HepG2 (cell line): ENCODE data around the gene NOTUM. TPM values are rescaled to one million over a fixed set of nuclear protein-coding genes. Genes with fewer than 3 reads are reported as not detected.

ENCODE experiments used
- BRCA1 ChIP-seq: sonication (generic); formaldehyde crosslinking; IDR thresholded peaks from 2 replicates; pipeline ENCODE4 v1.4.0; 2020; ENCODE audit warnings: missing genetic modification reagents
- NCOR1 ChIP-seq: fragments of 200-600 bp; sonication (generic); IDR thresholded peaks from 2 replicates; pipeline ENCODE4 v1.7.0; 2017; ENCODE audit warnings: antibody characterized with exemption, low read length, borderline replicate concordance
- TGIF2 ChIP-seq: IDR thresholded peaks from 2 replicates; pipeline ENCODE4 v1.6.1; 2016; ENCODE audit warnings: control low read depth, missing compliant biosample characterization
- THAP9 ChIP-seq: sonication (generic); formaldehyde crosslinking; IDR thresholded peaks from 2 replicates; pipeline ENCODE4; 2020; ENCODE audit warnings: missing genetic modification reagents, mild to moderate bottlenecking, borderline replicate concordance
- ZBTB7A ChIP-seq: sonication (generic); formaldehyde crosslinking; IDR thresholded peaks from 2 replicates; pipeline ENCODE4 v1.8.0; 2022; ENCODE audit warnings: mild to moderate bottlenecking, missing genetic modification reagents
- ZBTB8A ChIP-seq: sonication (generic); formaldehyde crosslinking; IDR thresholded peaks from 2 replicates; pipeline ENCODE4 v1.4.0; 2020; ENCODE audit warnings: mild to moderate bottlenecking, low read depth, missing genetic modification reagents, borderline replicate concordance
- ZFP91 ChIP-seq: sonication (generic); formaldehyde crosslinking; IDR thresholded peaks from 2 replicates; pipeline ENCODE4 v1.9.0; 2022; ENCODE audit warnings: missing genetic modification reagents, mild to moderate bottlenecking, borderline replicate concordance
- ZNF256 ChIP-seq: sonication (generic); formaldehyde crosslinking; conservative IDR thresholded peaks from 2 replicates; pipeline ENCODE4 v1.4.0; 2020; ENCODE audit warnings: missing genetic modification reagents
- ZNF30 ChIP-seq: sonication (generic); formaldehyde crosslinking; IDR thresholded peaks from 2 replicates; pipeline ENCODE4 v1.5.0; 2020; ENCODE audit warnings: mild to moderate bottlenecking, missing genetic modification reagents
- ZNF34 ChIP-seq: sonication (generic); formaldehyde crosslinking; IDR thresholded peaks from 2 replicates; pipeline ENCODE4 v1.4.0; 2020; ENCODE audit warnings: mild to moderate bottlenecking, missing genetic modification reagents, borderline replicate concordance
- ZNF451 ChIP-seq: sonication (generic); formaldehyde crosslinking; IDR thresholded peaks from 2 replicates; pipeline ENCODE4 v1.5.0; 2020; ENCODE audit warnings: mild to moderate bottlenecking, missing genetic modification reagents
- ZNF746 ChIP-seq: sonication (generic); formaldehyde crosslinking; IDR thresholded peaks from 2 replicates; pipeline ENCODE4 v1.8.0; 2022; ENCODE audit warnings: mild to moderate bottlenecking, missing genetic modification reagents
- ZNF788 ChIP-seq: sonication (generic); formaldehyde crosslinking; IDR thresholded peaks from 2 replicates; pipeline ENCODE4 v1.5.0; 2020; ENCODE audit warnings: mild to moderate bottlenecking, missing genetic modification reagents, borderline replicate concordance
- polyA plus RNA-seq, 8 experiments: library from polyadenylated mRNA; depleted of rRNA in 3 of 8; stranded (reverse) in 7 of 8; unstranded in 1 of 8; fragments of >200 nt; fragmentation: Illumina TruSeq in 4 of 8; extraction: Trizol in 4 of 8; gene quantifications; 2 replicates each; pipeline versions ENCODE4 v1.2.1 to v1.2.3, GENCODE V29; 2011 to 2016; ENCODE audit warnings: low read depth in 4 of 8, missing spikeins in 1 of 8, mixed read lengths in 1 of 8; ENCODE audit not compliant: insufficient read depth in 1 of 8
- total RNA-seq, 5 experiments: library from RNA; depleted of rRNA; stranded (reverse); fragments of >200 nt; fragmentation: Illumina TruSeq; extraction: Trizol; gene quantifications; 2 replicates each; pipeline ENCODE4 v1.2.3, GENCODE V29; 2016; ENCODE audit warnings: low read depth in 1 of 5
- TF ChIP-seq, protein P1 (sequence below): sonication (generic); formaldehyde crosslinking; IDR thresholded peaks from 2 replicates; pipeline ENCODE4 v1.4.0; 2020; ENCODE audit warnings: missing genetic modification reagents
- TF ChIP-seq, protein P2 (sequence below): sonication (generic); formaldehyde crosslinking; IDR thresholded peaks from 2 replicates; pipeline ENCODE4 v1.8.1; 2023; ENCODE audit warnings: mild to moderate bottlenecking, inconsistent platforms, moderate library complexity, missing genetic modification reagents, borderline replicate concordance

Gene NOTUM
- total and polyA plus RNA-seq, 2 of the 13 experiments (the other 11 are each of a cell fraction or from before 2014, with no cell fraction given): 150 to 160 TPM

- TF ChIP-seq THAP9 (CRISPR knock-in tag) (0 out of 2 replicates have a peak, but pooled peaks have one; percentile 10), ZNF788 (no peak), ZNF34 (CRISPR knock-in tag) (peak; percentile 68; the same call in 1 of the 2 replicates), ZNF256 (0 out of 2 replicates have a peak, but pooled peaks have one; percentile 16), ZNF30 (CRISPR knock-in tag) (no peak), ZFP91 (peak; percentile 71; the same call in 1 of the 2 replicates), ZBTB7A (CRISPR knock-in tag) (0 out of 2 replicates have a peak, but pooled peaks have one; percentile 24), BRCA1 (CRISPR knock-in tag) (no peak), TGIF2 (CRISPR knock-in tag) (0 out of 2 replicates have a peak, but pooled peaks have one; percentile 10), ZBTB8A (CRISPR knock-in tag) (no peak), ZNF451 (CRISPR knock-in tag) (no peak), NCOR1 (no peak), ZNF746 (CRISPR knock-in tag) (no peak)
- TF ChIP-seq, protein P1, sequence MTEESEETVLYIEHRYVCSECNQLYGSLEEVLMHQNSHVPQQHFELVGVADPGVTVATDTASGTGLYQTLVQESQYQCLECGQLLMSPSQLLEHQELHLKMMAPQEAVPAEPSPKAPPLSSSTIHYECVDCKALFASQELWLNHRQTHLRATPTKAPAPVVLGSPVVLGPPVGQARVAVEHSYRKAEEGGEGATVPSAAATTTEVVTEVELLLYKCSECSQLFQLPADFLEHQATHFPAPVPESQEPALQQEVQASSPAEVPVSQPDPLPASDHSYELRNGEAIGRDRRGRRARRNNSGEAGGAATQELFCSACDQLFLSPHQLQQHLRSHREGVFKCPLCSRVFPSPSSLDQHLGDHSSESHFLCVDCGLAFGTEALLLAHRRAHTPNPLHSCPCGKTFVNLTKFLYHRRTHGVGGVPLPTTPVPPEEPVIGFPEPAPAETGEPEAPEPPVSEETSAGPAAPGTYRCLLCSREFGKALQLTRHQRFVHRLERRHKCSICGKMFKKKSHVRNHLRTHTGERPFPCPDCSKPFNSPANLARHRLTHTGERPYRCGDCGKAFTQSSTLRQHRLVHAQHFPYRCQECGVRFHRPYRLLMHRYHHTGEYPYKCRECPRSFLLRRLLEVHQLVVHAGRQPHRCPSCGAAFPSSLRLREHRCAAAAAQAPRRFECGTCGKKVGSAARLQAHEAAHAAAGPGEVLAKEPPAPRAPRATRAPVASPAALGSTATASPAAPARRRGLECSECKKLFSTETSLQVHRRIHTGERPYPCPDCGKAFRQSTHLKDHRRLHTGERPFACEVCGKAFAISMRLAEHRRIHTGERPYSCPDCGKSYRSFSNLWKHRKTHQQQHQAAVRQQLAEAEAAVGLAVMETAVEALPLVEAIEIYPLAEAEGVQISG: no peak; the same call in 1 of the 2 replicates
- TF ChIP-seq, protein P2, sequence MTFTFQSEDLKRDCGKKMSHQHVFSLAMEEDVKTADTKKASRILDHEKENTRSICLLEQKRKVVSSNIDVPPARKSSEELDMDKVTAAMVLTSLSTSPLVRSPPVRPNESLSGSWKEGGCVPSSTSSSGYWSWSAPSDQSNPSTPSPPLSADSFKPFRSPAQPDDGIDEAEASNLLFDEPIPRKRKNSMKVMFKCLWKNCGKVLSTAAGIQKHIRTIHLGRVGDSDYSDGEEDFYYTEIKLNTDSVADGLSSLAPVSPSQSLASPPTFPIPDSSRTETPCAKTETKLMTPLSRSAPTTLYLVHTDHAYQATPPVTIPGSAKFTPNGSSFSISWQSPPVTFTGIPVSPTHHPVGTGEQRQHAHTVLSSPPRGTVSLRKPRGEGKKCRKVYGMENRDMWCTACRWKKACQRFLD: no peak
Measured at GRCh38 chr17:81931557-81932332, 29.2 kb downstream of the NOTUM start (continued).
